Endothelial cell of umbilical vein (primary cell): Measurements from ENCODE around the gene TTN. TPM values are rescaled to one million over a fixed set of nuclear protein-coding genes. Genes with fewer than 3 reads are reported as not detected.

Experiments
- BruUV-seq: library from RNA; stranded (reverse); fragments of 400-500 nt; replicated peaks from 2 replicates; lab custom pipeline; 2021; lab: Mats Ljungman, UMichigan
- CTCF ChIA-PET: fragments of 300-600, 350-600 bp; sonication (Branson Sonifier 250); formaldehyde crosslinking; loops from one replicate; lab custom pipeline; 2021; ENCODE audit warnings: antibody characterized with exemption, inconsistent platforms; lab: Charles Lee
- POLR2A ChIA-PET: fragments of 300-600, 350-600 bp; sonication (Branson Sonifier 250); formaldehyde crosslinking; loops from one replicate; lab custom pipeline; 2021; ENCODE audit warnings: antibody characterized with exemption, inconsistent platforms; lab: Charles Lee
- DNase-seq: peaks from one replicate; pipeline ENCODE4 v3.0.0-alpha.2; 2011; ENCODE audit warnings: low read depth, low spot score
- FAIRE-seq: peaks from 2 replicates; lab custom pipeline; 2011; peaks lifted over from hg19 to GRCh38; lab: Jason Lieb, UNC
- H2AFZ ChIP-seq: 2 replicates; pipeline ENCODE4 v1.6.0; 2012; ENCODE audit warnings: low read depth, low read length, control low read depth, inconsistent platforms
- H3K27ac ChIP-seq: 2 replicates; pipeline ENCODE4 v1.5.1; 2011; ENCODE audit warnings: low read depth, mild to moderate bottlenecking, control low read depth, low read length, moderate library complexity; ENCODE audit not compliant: insufficient read depth
- H3K27me3 ChIP-seq, 2 experiments: 2 replicates each; pipeline versions ENCODE4 v1.6.0 to v1.6.1; 2011; ENCODE audit warnings: low read length in 2 of 2, mixed read lengths in 1 of 2; ENCODE audit not compliant: control insufficient read depth in 2 of 2, insufficient read depth in 2 of 2
- H3K36me3 ChIP-seq, 2 experiments: 2 replicates in 1 of 2; 3 replicates in 1 of 2; pipeline ENCODE4 v1.5.1; 2011; ENCODE audit warnings: low read length in 2 of 2, mild to moderate bottlenecking in 1 of 2, moderate library complexity in 1 of 2; ENCODE audit not compliant: control insufficient read depth in 2 of 2, insufficient read depth in 2 of 2; ENCODE audit errors: extremely low read depth in 1 of 2
- H3K4me1 ChIP-seq: 3 replicates; pipeline ENCODE4 v1.5.1; 2011; ENCODE audit warnings: mild to moderate bottlenecking, low read length; ENCODE audit not compliant: control insufficient read depth, insufficient read depth; ENCODE audit errors: extremely low read depth
- H3K4me2 ChIP-seq: 2 replicates; pipeline ENCODE4 v1.6.1; 2011; ENCODE audit warnings: low read length, control low read depth, mixed read lengths; ENCODE audit not compliant: insufficient read depth
- H3K4me3 ChIP-seq, 3 experiments: fragments of 200-600 bp in 1 of 3; sonication (generic), shearing (Covaris generic) in 1 of 3; replicated peaks in 1 of 3; 2 replicates each; pipeline ENCODE4 v1.5.1; 2011 to 2016; ENCODE audit warnings: control low read depth in 3 of 3, low read length in 3 of 3, mild to moderate bottlenecking in 2 of 3, inconsistent platforms in 1 of 3, low read depth in 1 of 3, moderate library complexity in 1 of 3; ENCODE audit not compliant: insufficient read depth in 1 of 3
- H3K79me2 ChIP-seq: 2 replicates; pipeline ENCODE4 v1.6.0; 2012; ENCODE audit warnings: low read length, inconsistent platforms; ENCODE audit not compliant: control insufficient read depth, insufficient read depth
- H3K9ac ChIP-seq: replicated peaks from 2 replicates; pipeline ENCODE3; 2011; ENCODE audit warnings: low read length, control low read depth; ENCODE audit not compliant: insufficient read depth; ENCODE audit errors: extremely low read depth
- H3K9me1 ChIP-seq: replicated peaks from 3 replicates; pipeline ENCODE4 v1.6.0; 2011; ENCODE audit warnings: mild to moderate bottlenecking, low read length; ENCODE audit not compliant: control insufficient read depth, insufficient read depth; ENCODE audit errors: extremely low read depth
- H3K9me3 ChIP-seq: replicated peaks from 2 replicates; pipeline ENCODE4 v1.5.1; 2012; ENCODE audit warnings: low read length, inconsistent platforms; ENCODE audit not compliant: control insufficient read depth, insufficient read depth
- H4K20me1 ChIP-seq: replicated peaks from 2 replicates; pipeline ENCODE3; 2011; ENCODE audit warnings: mild to moderate bottlenecking, low read length; ENCODE audit not compliant: control insufficient read depth, insufficient read depth; ENCODE audit errors: extremely low read depth
- EZH2 ChIP-seq: IDR thresholded peaks from 2 replicates; pipeline ENCODE4 v1.6.1; 2012; ENCODE audit warnings: borderline replicate concordance, low read depth, mild to moderate bottlenecking, moderate library complexity, low read length, inconsistent platforms; ENCODE audit not compliant: severe bottlenecking
- GATA2 ChIP-seq: IDR thresholded peaks from 2 replicates; pipeline ENCODE4 v1.7.0; 2011; ENCODE audit warnings: low read depth, mild to moderate bottlenecking, moderate library complexity, mixed read lengths, low read length; ENCODE audit not compliant: insufficient read length, insufficient read depth
- JUN ChIP-seq: IDR thresholded peaks from 2 replicates; pipeline ENCODE4 v1.6.1; 2011; ENCODE audit warnings: borderline replicate concordance, low read depth; ENCODE audit not compliant: insufficient read length, insufficient read depth
- MYC ChIP-seq: IDR thresholded peaks from one replicate; pipeline ENCODE4 v1.6.1; 2011; ENCODE audit warnings: mild to moderate bottlenecking, low read depth, low read length
- POLR2A ChIP-seq: IDR thresholded peaks from 2 replicates; pipeline ENCODE4 v1.6.1; 2012; ENCODE audit warnings: low read depth, mild to moderate bottlenecking, control low read depth, low read length
- POLR2AphosphoS5 ChIP-seq: IDR thresholded peaks from 2 replicates; pipeline ENCODE4 v1.6.1; 2012; ENCODE audit warnings: low read depth, mild to moderate bottlenecking, control low read depth, low read length, moderate library complexity; ENCODE audit not compliant: insufficient read depth
- dilution Hi-C: fragments of 300-500 bp; cut with MboI; formaldehyde crosslinking; loops from one replicate; pipeline ENCODE4 v1.15.0; 2019; ENCODE audit warnings: low sequenced_read_pairs; ENCODE audit not compliant: extremely low pct_ligation_motif_present
- intact Hi-C: fragments of 100-400 bp; cut with micrococcal nuclease; formaldehyde crosslinking; loops from one replicate; pipeline ENCODE4 v1.10.0; 2022
- polyA plus RNA-seq, 4 experiments: library from polyadenylated mRNA; depleted of rRNA in 3 of 4; stranded (reverse) in 3 of 4; unstranded in 1 of 4; fragments of >200 nt; gene quantifications; 2 replicates each; pipeline versions ENCODE4 v1.2.1 to v1.2.3, GENCODE V29; 2011 to 2012; ENCODE audit warnings: missing spikeins in 1 of 4
- total RNA-seq: library from RNA; stranded (reverse); gene quantifications from 2 replicates; pipeline ENCODE4 v1.2.3, GENCODE V29; 2021
- TF ChIP-seq, protein P1 (sequence below): IDR thresholded peaks from 2 replicates; pipeline ENCODE4 v1.6.1; 2011; ENCODE audit not compliant: insufficient read depth, insufficient read length
- TF ChIP-seq, protein P2 (sequence below), 2 donors: IDR thresholded peaks; 1 replicate in 1 of 2; 2 replicates in 1 of 2; pipeline ENCODE4 v1.5.1; 2011; ENCODE audit warnings: low read length in 2 of 2, mild to moderate bottlenecking in 2 of 2, moderate library complexity in 2 of 2, control low read depth in 1 of 2, inconsistent platforms in 1 of 2, low read depth in 1 of 2; ENCODE audit not compliant: insufficient read depth in 1 of 2; ENCODE audit errors: extremely low read depth in 1 of 2

Gene TTN
- total and polyA plus RNA-seq, 2 donors (not counting 3 experiments of a cell fraction or from before 2014, with no cell fraction given): 0.11 to 0.49 TPM

DNA sequence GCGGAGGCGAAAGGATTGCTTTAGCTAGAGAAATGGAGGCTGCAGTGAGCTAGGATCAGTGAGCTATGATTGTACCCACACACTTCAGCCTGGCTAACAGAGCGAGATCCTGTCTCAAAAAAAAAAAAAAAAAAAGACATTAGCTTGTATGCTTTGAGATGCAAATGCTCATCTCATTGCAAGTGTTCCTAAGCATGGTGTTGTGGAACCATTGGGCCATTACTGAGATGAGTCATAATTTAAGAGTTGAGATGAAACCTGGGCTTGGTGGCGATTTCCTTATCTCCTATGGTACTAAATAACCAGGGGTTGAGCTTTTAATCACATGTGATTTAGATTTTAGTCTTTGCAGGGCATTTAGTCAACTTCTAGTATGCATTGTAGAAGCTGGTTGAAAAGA lies 324.8 kb downstream of the TTN start:
- Histone ChIP-seq H4K20me1 (no peaks in the 10 kb centered on the region), H3K36me3 (peaks cover 0 to 2% of the 10 kb centered on the region in 2 experiments), H3K4me2 (no peak overlapping the region), H2AFZ (no peak overlapping the region), H3K4me3 (no peak overlapping the region), H3K9me1 (no peaks in the 10 kb centered on the region), H3K27ac (no peak overlapping the region), H3K79me2 (peaks cover 61% of the 10 kb centered on the region), H3K4me1 (peaks cover 32% of the 10 kb centered on the region), H3K9ac (no peak overlapping the region), H3K27me3 (no peaks in the 10 kb centered on the region), H3K9me3 (no peaks in the 10 kb centered on the region)
- POLR2A ChIA-PET: interaction anchor here (0.7 kb wide), 1 partner anchor 65 kb away, joined by 4 read pairs; no protein-coding TSS in a partner anchor
- CTCF ChIA-PET: no interaction called here
- FAIRE-seq: no peak
- no TSS peak for BruUV-seq
- TF ChIP-seq POLR2A: no peak
- TF ChIP-seq JUN: peak; percentile 15
- no peak for TF ChIP-seq EZH2
- TF ChIP-seq, protein P1, sequence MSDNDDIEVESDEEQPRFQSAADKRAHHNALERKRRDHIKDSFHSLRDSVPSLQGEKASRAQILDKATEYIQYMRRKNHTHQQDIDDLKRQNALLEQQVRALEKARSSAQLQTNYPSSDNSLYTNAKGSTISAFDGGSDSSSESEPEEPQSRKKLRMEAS: no peak
- TF ChIP-seq, protein P2, sequence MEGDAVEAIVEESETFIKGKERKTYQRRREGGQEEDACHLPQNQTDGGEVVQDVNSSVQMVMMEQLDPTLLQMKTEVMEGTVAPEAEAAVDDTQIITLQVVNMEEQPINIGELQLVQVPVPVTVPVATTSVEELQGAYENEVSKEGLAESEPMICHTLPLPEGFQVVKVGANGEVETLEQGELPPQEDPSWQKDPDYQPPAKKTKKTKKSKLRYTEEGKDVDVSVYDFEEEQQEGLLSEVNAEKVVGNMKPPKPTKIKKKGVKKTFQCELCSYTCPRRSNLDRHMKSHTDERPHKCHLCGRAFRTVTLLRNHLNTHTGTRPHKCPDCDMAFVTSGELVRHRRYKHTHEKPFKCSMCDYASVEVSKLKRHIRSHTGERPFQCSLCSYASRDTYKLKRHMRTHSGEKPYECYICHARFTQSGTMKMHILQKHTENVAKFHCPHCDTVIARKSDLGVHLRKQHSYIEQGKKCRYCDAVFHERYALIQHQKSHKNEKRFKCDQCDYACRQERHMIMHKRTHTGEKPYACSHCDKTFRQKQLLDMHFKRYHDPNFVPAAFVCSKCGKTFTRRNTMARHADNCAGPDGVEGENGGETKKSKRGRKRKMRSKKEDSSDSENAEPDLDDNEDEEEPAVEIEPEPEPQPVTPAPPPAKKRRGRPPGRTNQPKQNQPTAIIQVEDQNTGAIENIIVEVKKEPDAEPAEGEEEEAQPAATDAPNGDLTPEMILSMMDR (IDR thresholded peaks at IDR 0.05; ENCODE audit: extremely low read depth in 1 of 2, insufficient read depth in 1 of 2, low read depth in 1 of 2, low read length in 2 of 2): no peak
- TF ChIP-seq MYC: no peak
- no peak for TF ChIP-seq POLR2AphosphoS5
- TF ChIP-seq GATA2: no peak
- intact Hi-C loops: loop anchor here (5.0 to 10.0 kb wide), 2 partner anchors 342 to 780 kb away; partner anchors contain the start of gene SESTD1
- dilution Hi-C loops: no loop called here
- DNase-seq: no peak
